Measurements from ENCODE around the gene TNFAIP1.
"Not testable (repeated sequence)": the region's sequence is repeated elsewhere in the genome, so short reads cannot be mapped to it uniquely, and the experiment has no call there.

The TNFAIP1 gene, protein sequence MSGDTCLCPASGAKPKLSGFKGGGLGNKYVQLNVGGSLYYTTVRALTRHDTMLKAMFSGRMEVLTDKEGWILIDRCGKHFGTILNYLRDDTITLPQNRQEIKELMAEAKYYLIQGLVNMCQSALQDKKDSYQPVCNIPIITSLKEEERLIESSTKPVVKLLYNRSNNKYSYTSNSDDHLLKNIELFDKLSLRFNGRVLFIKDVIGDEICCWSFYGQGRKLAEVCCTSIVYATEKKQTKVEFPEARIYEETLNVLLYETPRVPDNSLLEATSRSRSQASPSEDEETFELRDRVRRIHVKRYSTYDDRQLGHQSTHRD

DNA sequence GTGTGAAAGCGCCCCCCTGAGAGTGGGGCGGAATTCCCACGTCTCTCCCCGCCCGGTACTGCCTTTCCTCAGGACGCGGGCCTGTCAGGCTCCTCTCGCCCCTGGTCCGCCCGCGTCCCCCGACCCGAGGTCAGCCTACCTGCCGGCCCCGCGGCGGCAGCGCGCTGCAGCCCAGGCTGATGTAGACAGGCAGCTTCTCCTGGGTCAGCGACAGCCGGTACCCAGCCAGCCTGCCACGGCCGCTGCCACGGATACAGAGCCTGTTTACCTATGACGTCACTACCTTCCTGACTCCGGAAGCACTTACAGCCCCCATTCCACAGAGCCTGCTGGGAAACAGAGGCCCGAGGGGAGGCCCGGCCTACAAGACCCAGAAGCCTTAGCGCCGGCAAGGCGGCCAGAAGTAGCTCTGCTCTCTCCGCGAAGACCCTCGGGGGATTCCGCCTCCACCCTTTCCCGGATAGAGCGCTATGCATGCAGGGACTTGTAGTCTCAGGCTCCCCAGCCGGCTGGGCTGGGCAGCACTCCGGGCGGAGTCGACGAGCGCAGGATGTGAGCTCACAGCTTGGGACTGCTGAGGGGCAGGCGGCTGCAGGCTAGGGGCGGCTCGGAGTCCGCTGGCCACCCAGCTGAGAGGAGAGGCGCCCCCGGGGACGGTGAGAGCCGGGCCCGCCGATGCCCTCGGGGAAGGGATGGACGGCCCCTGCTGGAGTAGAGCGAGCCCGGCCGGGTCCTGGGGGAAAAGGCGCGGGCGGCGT, at the start of gene TNFAIP1, which contains the start of gene IFT20:
TSS of gene TNFAIP1 (plus strand) at position 561 of the 758 bp plus-strand sequence. CDS start 3,761 bp downstream, outside the sequence.
TSS of gene IFT20 (minus strand) at position 272 of the 758 bp plus-strand sequence. CDS start 3,487 bp downstream, outside the sequence.
- peak; percentile 93 for FAIRE-seq

DNA sequence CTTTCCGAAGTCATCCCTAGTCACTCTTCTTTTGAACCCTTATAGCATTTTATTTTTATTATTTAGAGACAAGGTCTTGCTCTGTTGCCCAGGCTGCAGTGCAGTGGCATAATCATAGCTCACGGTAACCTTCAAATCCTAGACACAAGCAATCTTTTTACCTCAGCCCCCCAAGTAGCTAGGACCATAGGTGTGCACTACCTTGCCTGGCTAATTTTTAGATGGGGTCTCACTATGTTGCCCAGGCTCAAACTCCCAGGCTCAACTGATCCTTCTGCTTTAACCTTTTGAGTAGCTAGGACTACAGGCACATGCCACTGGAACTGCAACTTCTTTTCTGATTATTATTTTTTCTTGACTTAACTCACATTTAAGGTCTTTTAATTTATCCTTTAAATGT, 49.6 kb upstream of the TNFAIP1 start:
- no peak for FAIRE-seq

DNA sequence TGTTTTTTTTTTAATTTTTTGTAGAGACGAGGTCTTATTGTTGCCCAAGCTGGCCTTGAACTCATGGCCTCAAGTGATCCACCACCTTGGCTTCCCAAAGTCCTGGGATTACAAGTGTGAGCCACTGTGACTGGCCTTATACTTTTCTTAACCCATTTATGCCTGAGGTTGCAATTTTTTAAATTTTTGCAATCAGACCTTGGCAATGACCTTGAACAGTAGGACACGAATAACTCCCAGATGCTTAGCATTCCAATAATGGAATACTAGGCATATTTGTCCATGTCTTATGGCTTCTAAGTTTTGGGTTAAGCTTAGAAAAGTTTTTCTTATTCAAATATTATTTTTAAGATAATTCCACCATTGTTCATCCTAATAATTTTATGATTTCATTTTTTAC, 44.9 kb upstream of the TNFAIP1 start:
- FAIRE-seq, result no peak

DNA sequence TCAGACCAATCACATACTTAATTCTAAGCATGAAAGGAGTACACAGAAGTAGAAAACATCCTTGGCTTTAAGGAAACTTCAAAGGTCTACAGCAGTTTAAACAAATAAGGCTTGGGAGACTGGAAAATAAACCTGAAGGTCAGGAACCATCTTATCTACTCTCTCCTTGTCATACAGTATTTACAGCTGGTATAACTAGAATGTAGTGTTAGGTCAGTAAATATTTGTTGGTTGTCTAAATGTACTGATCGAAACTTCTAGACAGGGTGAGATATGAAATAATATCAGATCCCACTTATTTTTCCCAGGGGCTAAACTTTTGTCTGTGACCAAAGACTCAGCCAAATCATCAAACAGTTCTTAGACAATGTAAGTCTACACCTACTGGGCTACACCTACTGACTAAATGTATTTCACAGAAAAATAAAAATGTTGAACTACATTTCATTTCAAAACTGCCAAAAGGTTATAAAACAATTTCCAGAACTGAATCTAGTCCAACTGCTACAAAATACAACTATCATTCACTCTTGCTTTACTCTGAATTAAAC, 43.7 kb upstream of the TNFAIP1 start:
- FAIRE-seq, result no peak

DNA sequence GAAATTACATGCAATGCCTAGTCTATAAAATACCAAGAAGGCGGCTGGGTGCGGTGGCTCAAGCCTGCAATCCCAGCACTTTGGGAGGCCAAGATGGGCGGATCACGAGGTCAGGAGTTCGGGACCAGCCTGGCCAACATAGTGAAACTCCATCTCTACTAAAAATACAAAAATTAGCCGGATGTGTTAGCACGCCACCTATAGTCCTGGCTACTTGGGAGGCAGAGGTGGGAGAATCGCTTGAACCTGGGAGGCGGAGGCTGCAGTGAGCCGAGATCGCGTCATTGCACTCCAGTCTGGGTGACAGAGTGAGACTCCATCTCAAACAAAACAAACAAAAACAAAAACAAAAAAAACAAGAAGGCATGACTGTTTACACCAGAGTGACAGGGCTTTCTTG, 42.7 kb upstream of the TNFAIP1 start:
- FAIRE-seq, result not testable (repeated sequence)

DNA sequence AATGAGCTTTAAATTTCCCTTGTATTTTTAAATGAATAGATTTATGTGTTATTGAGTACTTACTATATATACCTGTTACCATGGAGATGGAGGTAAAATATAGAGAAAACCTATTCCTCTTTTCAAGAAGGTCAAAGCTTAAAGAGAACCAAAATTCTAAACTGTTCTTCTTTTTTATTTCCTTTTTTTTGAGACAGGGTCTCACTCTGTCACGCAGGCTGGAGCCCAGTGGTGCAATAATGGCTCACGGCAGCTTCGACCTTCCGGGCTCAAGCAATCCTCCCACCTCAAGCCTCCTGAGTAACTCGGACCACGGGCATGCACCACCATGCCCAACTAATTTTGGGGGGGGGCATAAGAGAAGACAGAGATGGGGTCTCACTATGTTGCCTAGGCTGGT, 41.6 kb upstream of the TNFAIP1 start:
- no peak for FAIRE-seq

DNA sequence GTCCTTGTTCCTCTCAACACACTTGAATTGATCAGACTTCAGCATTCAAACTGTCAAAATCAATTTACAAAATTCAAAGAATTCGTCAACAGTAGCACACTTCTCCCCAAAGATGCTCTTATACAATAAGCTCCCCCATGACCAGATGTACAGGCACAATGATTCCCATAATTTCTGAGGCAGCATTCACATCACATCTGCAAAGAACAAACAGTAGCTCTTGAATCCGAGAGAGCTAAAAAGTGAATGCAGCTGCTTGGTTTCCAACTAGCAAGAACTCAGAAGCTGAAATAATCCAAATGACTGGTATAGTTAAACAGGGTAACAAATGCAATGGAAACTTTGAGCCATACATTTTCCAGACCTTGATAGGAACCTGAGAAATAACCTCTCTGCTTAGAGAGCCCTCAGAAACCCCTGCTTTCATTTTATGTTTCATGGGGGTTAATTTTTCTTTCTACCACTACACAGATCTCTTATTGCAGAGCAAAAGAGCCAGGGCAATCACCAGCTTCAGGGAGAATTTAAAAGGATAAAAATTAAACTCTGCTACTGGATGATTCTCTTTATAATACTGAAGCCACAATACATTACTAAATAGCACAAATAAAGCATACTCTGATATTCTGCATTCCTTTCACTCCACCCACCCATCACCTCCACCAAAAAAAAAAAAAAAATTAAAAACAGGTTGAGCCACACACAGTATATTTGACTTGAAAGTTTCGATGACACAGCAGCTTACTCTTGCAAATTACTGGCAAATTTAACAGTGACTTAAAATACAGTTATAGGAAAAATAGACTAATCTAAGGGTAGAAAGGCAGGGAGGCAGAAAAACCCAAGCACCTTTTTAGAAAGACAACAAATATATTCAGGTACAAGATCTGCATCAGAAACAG, 39.6 kb upstream of the TNFAIP1 start:
- FAIRE-seq, result no peak

DNA sequence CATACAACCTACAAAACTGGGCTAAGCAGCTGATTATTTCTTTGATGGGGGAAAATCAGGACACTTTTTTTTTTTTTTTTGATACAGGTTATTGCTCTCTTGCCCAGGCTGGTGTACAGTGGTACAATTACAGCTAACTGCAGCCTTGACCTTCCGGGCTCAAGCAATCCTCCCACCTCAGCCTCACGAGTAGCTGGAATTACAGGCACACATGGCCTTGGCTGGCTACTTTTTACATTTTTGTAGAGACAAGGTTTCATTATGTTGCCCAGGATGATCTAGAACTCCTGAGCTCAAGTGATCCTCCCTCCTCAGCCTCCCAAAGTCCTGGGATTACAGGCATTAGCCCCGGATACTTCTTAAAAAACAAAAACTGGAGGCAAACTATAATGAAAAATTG, 37.1 kb upstream of the TNFAIP1 start:
- no peak for FAIRE-seq

DNA sequence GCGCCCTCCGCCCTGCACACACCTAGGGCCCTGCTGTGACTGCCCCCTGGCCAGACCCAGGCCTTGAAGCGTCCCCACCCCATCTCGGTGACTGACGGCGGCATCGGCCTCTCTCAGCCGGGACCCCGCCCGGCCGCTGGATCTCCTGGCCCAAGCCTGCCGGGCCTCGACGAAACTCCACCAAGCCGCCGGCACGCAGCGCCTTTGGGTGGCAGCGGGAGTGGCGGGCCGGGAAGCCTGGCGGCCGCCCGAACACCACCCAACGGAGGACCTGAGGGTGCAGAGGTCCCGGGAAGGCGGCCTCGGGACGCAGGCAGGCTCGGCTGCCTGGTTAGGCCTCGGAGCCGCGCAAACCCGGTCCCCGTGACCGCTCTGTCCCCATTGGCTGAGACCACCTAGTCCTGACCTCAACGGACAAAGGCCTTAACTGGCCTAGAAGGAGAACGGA, 28.6 kb upstream of the TNFAIP1 start:
- FAIRE-seq, result no peak

DNA sequence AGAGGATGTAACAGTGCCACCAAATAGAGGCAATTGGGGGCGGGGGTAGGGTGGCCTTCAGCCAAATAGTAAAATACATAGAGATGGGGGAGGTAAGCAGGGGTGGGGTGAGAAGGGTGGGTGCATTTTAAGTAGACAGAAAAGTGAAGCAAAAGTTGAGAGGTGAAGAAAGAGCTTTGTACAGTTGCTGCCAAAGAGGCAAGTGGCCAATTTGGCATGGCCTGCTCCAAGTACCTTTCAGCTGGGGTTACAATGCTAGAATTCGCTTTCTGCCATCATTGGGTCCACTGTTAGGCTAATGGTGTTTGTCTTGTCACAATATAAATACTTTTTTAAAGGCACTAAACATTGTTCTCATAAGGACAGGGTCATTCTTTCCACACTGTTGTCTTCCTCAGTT, 21.7 kb upstream of the TNFAIP1 start:
- no peak for FAIRE-seq

DNA sequence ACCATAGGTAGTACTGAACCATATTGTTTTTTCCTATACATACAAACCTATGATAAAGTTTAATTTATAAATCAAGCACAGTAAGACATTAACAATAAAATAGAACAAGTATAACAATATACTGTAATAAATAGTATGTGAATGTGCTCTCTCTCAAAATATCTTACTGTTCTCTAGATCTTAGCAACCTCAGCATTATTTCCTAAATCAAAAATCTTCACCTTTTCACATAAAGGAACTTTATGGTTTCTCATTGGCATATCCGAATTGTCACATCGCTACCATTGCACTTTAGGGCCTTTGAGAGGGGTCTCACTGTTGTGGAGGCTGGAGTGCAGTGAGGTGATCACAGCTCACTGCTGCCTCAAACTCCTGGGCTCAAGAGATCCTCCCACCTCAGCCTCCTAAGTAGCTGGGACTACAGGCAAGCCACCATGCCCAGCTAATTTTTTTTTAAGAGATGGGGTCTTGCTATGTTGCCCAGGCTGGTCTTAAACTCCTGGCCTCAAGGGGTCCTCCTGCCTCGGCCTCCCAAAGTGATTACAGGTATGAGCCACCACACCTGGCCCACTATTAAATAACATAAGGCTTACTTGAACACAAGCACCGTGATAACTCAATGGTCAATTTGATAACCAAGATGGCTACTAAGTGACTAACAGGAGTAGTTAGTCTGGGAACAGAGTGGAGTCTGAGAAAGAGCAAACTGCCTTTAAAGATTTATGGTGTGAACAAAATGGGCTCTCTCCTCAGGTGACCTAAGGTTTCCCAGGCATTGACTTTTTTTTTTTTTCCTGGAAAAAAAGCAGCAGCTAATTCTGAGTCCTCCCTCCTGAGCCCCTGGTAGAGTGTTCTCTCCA, 19.5 kb upstream of the TNFAIP1 start:
- FAIRE-seq, result no peak

DNA sequence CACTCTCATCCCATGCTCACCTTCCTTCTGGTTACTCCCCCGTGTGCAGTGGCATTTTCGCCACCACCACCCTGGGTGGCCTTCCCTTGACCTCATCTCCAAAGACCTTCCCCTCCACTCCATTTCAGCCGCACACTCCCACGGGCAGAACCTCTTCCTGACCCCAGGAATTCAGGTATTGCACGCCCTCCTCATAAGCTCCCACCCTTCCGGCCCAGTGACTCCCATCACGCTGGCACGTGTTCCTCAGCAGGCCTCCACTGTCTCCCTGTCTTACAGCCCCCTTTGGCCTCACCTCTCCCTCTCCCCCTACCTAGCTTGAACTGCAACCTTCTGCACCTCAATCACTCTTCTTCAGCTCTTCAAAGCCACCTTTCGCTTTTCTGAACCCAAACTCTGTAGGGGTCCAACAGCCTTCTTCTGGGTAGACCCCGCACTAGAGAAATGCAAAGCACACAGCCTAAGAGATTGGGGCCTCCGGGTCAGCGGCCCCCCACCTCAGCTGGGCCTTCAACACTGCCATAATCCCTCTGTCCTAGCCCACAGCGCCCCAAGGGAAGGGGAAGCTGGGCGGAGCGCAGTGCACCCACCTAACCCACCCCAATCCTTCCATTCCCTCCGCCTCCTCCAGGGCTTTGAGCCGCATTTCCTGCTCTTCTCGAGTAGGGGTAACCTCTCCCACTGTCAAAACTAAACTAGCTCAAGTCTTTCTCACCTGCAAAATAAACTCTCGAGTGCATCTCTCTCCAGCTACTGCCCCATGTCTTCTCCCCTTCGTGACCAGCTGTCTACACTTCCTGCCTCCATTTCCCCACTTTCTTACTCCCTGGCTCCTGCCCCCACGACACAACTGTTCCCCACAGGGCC, 18.2 kb upstream of the TNFAIP1 start:
- FAIRE-seq, result no peak

DNA sequence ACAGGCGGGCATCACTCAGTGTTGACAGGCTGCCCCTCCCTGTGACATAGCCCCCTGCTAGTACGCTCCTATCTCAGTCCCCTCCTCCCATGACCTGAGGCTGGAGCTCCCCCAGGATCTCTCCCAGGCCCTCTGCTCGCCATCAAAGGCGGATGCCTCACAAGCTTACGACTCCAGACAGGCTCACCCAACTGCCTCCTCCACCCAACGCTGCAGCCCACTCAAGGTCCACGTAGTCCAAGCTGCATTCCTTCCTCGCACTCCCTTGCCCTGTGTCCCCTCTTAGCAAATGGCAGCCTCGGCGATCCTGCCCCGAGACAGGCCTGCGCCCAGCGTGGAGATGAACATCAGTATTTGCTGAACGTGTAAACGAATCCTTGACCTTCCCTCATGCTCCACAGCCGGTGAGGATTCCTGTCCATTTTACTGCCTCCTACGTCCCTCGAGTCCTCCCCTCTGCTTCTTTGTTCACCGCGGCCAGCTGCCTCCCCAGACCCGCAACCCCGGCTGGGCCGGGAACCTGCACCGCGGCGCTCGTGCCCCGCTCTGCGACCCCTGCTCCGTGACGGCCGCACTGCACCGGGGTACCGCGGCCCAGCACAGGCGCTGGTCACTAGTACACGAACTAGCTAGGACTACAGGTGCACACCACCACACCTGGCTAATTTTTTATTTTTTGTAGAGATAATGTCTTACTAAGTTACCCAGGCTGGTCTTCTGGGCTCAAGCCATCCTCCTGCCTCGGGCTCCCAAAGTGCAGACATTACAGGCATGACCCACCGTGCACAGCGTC, 17.4 kb upstream of the TNFAIP1 start:
- no peak for FAIRE-seq

DNA sequence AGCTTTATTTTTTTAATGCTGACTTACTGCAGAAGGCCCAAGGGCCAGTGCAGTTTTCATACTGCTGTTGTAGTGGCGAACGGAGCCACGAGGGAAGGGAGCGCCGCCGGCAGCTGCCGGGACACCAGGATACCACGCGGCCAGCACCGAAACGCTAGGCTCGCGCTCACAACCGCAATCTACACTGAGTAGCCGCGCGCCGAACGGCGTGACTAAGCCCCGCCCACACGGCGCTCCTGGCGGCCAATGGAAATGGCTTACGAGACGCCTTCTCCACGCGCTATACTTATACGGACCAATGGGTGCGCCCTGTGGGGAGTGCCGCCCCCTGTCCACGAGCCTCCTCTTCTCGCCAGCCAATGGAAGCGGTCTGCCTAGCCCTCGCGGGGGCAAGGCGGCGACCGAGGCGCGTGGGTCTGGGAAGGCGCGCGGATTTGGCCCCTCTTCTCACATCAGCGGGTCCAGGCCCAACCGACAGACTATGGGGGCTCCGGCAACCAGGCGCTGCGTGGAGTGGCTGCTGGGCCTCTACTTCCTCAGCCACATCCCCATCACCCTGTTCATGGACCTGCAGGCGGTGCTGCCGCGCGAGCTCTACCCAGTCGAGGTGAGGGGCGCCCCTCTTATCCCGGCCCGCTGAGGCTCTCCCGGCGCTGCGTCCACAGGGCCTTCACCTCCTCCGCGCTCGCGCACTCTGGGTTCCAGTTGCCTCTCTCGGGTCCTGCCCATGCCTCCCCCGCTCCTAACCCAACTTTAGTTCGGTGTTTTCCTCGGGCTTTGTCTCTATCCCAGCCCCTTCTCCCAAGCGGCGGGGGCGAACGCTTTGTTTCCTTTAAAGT, 16.6 kb upstream of the TNFAIP1 start, which contains the start of gene TMEM97:
TSS of gene TMEM97 (plus strand) at position 442 of the 839 bp plus-strand sequence. CDS start at position 482, 40 bp downstream.
- no peak for FAIRE-seq

DNA sequence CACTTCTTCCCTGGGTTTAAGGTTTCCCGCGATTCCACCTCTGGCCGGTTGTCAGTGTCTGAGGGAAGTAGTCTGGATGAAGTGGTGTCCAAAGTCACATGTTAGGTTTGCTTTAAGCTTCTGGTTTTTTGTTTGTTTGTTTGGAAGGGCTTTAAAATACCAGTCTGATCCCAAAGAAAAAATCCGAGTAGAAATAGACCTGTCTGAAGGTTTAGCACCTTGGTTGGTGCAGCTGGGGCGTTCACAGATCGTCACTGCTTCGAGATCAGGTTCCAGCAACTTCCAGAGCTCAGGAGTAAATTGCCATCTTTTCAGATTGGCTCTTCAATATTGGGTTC, 16.0 kb upstream of the TNFAIP1 start:
- FAIRE-seq, result no peak

DNA sequence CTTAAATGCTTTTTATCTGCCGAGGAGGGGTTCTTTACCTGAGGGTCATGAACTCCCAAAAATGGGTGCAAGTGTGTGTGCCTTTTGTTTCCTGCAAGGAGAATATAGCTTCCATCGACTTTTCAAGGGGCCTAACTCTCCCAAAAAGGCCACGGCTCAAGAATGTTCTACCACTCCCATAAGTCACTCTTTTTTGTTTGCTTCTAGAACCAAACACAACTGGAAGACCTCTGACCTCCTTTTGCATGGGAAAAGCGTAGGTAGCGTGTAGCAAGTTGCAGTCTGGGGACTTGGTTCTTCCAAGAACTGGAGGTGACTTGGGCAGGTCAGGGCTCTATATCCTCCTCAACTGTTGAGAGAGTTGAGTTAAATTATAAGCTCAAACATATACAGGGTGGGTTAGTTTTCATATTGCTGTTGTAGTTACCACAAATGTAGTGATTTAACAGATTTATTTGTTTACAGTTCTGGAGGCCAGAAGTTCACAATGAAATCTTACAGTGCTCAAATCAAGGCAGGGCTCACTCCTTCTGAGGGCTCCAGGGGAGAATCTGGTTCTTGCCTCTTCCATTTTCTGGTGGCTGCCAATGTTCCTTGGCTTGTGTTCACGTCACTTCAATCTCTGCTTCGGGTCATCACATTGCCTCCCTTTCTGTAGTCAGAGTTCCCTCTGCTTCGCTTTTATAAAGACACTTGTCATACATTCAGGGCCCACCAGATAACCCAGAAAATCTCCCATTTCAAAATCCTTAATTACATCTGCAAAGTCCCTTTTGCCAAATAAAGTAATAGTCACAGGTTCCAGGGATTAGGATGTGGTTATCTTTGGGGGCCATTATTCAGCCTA, 15.1 kb upstream of the TNFAIP1 start:
- FAIRE-seq, result no peak

DNA sequence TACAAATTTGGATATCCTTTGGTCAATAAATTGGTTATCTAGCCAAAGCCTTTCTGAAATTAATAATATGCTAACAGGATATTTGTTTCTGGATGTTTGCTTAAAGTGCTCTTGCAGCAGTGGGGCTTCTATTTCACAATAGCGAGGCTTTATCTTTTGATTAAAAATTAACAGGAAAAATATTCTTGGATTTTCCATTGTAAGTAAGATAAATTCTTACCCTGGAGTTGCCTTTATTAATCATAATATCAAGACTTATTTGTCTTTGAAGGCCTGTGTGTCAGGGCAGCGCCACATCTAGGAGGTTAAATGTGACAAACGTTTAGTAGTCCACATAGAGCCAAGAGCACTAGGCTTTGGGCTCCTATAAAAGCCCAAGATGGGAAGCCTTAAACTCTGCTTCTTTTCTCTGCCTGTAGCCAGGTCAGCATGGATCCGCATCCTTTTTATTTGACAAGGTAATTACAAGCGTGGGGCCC, 11.3 kb upstream of the TNFAIP1 start:
- FAIRE-seq, result no peak

DNA sequence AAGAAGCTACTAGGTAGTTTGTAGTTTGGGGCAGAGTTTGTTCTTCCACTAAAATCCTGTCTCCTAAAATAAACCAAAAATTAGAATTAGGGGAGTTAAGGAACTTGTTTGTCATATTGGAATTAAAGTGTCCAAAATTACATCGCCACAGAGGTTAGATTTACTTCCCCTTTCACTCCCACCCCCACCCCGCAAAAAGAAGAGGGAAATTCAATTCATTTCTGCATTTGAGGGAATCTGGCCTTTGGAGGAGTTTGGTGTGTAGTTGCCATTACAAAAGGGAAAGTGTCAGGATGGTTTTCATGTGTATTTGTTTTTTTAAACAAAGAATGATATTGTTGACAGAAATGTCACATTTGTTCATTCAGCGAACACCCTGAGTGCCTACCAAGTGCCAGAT, 10.8 kb upstream of the TNFAIP1 start:
- FAIRE-seq, result no peak
